Mucosa of rectum (tissue), 2 donors: ENCODE results near the gene CASZ1.

Source experiments
- H3K27ac ChIP-seq, 2 donors: one replicate each; pipeline ENCODE4 v1.7.0; 2013; ENCODE audit warnings: inconsistent platforms in 2 of 2, low read depth in 2 of 2, low read length in 2 of 2
- H3K27me3 ChIP-seq, 2 donors: one replicate each; pipeline ENCODE4 v1.7.0; 2013; ENCODE audit warnings: low read length in 2 of 2; ENCODE audit not compliant: control insufficient read depth in 2 of 2, insufficient read depth in 2 of 2
- H3K36me3 ChIP-seq, 2 donors: one replicate each; pipeline ENCODE4 v1.7.0; 2013; ENCODE audit warnings: low read length in 2 of 2; ENCODE audit not compliant: control insufficient read depth in 2 of 2, insufficient read depth in 2 of 2
- H3K4me1 ChIP-seq, 2 donors: one replicate each; pipeline ENCODE4 v1.7.0; 2013; ENCODE audit warnings: low read length in 2 of 2, mild to moderate bottlenecking in 1 of 2; ENCODE audit not compliant: control insufficient read depth in 2 of 2, insufficient read depth in 2 of 2
- H3K4me3 ChIP-seq, 2 donors: one replicate each; pipeline ENCODE4 v1.7.0; 2013; ENCODE audit warnings: low read length in 2 of 2
- H3K9ac ChIP-seq, 2 donors: one replicate each; pipeline ENCODE4 v1.7.0; 2013; ENCODE audit warnings: low read length in 2 of 2, low read depth in 1 of 2, mild to moderate bottlenecking in 1 of 2
- H3K9me3 ChIP-seq, 2 donors: one replicate each; pipeline ENCODE4 v1.7.0; 2013; ENCODE audit warnings: low read length in 2 of 2; ENCODE audit not compliant: control insufficient read depth in 2 of 2
- donor health status: healthy.
- donor health status: Normal muscosa, but diverticular disease.

The CASZ1 gene

GRCh38 chr1:10682449-10683309 lies 113.8 kb downstream of the CASZ1 start:
- Histone ChIP-seq H3K9me3 (no peaks in the 10 kb centered on the region), H3K27ac (peak overlapping the region; percentile 18 to 61), H3K27me3 (no peaks in the 10 kb centered on the region), H3K4me3 (no peak overlapping the region), H3K4me1 (peaks cover 47 to 68% of the 10 kb centered on the region in 2 donors), H3K9ac (peak overlapping the region in 1 of 2 donors; percentile 11), H3K36me3 (peaks cover 0 to 3% of the 10 kb centered on the region in 2 donors)

GRCh38 chr1:10682108-10682445 lies 114.4 kb downstream of the CASZ1 start:
- Histone ChIP-seq H3K9me3 (no peaks in the 10 kb centered on the region), H3K4me1 (peaks cover 47 to 68% of the 10 kb centered on the region in 2 donors), H3K27ac (peak overlapping the region; percentile 18 to 61), H3K27me3 (no peaks in the 10 kb centered on the region), H3K9ac (no peak overlapping the region), H3K36me3 (peaks cover 0 to 3% of the 10 kb centered on the region in 2 donors), H3K4me3 (no peak overlapping the region)

GRCh38 chr1:10681296-10682107 lies 114.9 kb downstream of the CASZ1 start:
- no peak overlapping the region for H3K4me3 ChIP-seq
- H3K4me1 ChIP-seq = peaks cover 46 to 68% of the 10 kb centered on the region in 2 donors
- peaks cover 0 to 3% of the 10 kb centered on the region in 2 donors for H3K36me3 ChIP-seq
- peak overlapping the region in 1 of 2 donors; percentile 29 for H3K27ac ChIP-seq
- H3K27me3 ChIP-seq = no peaks in the 10 kb centered on the region
- H3K9ac ChIP-seq = no peak overlapping the region
- H3K9me3 ChIP-seq = no peaks in the 10 kb centered on the region

- H3K4me1 ChIP-seq = peaks cover 44 to 68% of the 10 kb centered on the region in 2 donors
- no peaks in the 10 kb centered on the region for H3K9me3 ChIP-seq
- H3K9ac ChIP-seq = no peak overlapping the region
- peaks cover 0 to 3% of the 10 kb centered on the region in 2 donors for H3K36me3 ChIP-seq
- H3K4me3 ChIP-seq = no peak overlapping the region
- no peaks in the 10 kb centered on the region for H3K27me3 ChIP-seq
- peak overlapping the region; percentile 6 to 52 for H3K27ac ChIP-seq
Measured at GRCh38 chr1:10680487-10680886, 116.0 kb downstream of the CASZ1 start.

- Histone ChIP-seq H3K4me3 (no peak overlapping the region), H3K27ac (peak overlapping the region in 1 of 2 donors; percentile 21), H3K27me3 (no peaks in the 10 kb centered on the region), H3K4me1 (peaks cover 51 to 72% of the 10 kb centered on the region in 2 donors), H3K36me3 (peaks cover 0 to 3% of the 10 kb centered on the region in 2 donors), H3K9ac (no peak overlapping the region), H3K9me3 (no peaks in the 10 kb centered on the region)
Measured at GRCh38 chr1:10679496-10680220, 116.8 kb downstream of the CASZ1 start.

GRCh38 chr1:10678852-10679251 lies 117.6 kb downstream of the CASZ1 start:
- Histone ChIP-seq H3K9me3 (no peaks in the 10 kb centered on the region), H3K9ac (no peak overlapping the region), H3K27me3 (no peaks in the 10 kb centered on the region), H3K4me3 (no peak overlapping the region), H3K36me3 (no peaks in the 10 kb centered on the region), H3K4me1 (peaks cover 52 to 79% of the 10 kb centered on the region in 2 donors), H3K27ac (no peak overlapping the region)

- H3K9ac ChIP-seq = no peak overlapping the region
- no peaks in the 10 kb centered on the region for H3K27me3 ChIP-seq
- no peak overlapping the region for H3K27ac ChIP-seq
- no peaks in the 10 kb centered on the region for H3K9me3 ChIP-seq
- H3K4me1 ChIP-seq = peaks cover 54 to 81% of the 10 kb centered on the region in 2 donors
- no peaks in the 10 kb centered on the region for H3K36me3 ChIP-seq
- H3K4me3 ChIP-seq = no peak overlapping the region
Measured at GRCh38 chr1:10678402-10678801, 118.0 kb downstream of the CASZ1 start.

- Histone ChIP-seq H3K27me3 (no peaks in the 10 kb centered on the region), H3K9ac (peak overlapping the region; percentile 32 to 46), H3K36me3 (no peaks in the 10 kb centered on the region), H3K27ac (peak overlapping the region; percentile 73 to 77), H3K4me3 (no peak overlapping the region), H3K4me1 (peaks cover 51 to 78% of the 10 kb centered on the region in 2 donors), H3K9me3 (no peaks in the 10 kb centered on the region)
Measured at GRCh38 chr1:10677491-10678391, 118.7 kb downstream of the CASZ1 start.

- peaks cover 49 to 76% of the 10 kb centered on the region in 2 donors for H3K4me1 ChIP-seq
- H3K36me3 ChIP-seq = no peaks in the 10 kb centered on the region
- peak overlapping the region in 1 of 2 donors; percentile 14 for H3K4me3 ChIP-seq
- H3K27ac ChIP-seq = peak overlapping the region; percentile 73 to 77
- H3K9ac ChIP-seq = peak overlapping the region in 1 of 2 donors; percentile 46
- no peaks in the 10 kb centered on the region for H3K9me3 ChIP-seq
- no peaks in the 10 kb centered on the region for H3K27me3 ChIP-seq
Measured at GRCh38 chr1:10676963-10677362, 119.5 kb downstream of the CASZ1 start.
